PFSK-1 (cell line): ENCODE data around the gene TRIM63.

Source experiments
- FOXP2 ChIP-seq: optimal IDR thresholded peaks from 2 replicates; pipeline ENCODE3; 2011; ENCODE audit warnings: borderline replicate concordance, control low read depth, inconsistent platforms; ENCODE audit not compliant: insufficient read depth; ENCODE audit errors: extremely low read length, extremely low read depth
- POLR2AphosphoS5 ChIP-seq: IDR thresholded peaks from 2 replicates; pipeline ENCODE4 v1.6.1; 2012; ENCODE audit warnings: low read depth, mild to moderate bottlenecking, control low read depth, low read length, moderate library complexity
- REST ChIP-seq, 2 experiments: IDR thresholded peaks; 2 replicates each; pipeline versions ENCODE4 v1.6.1 to v1.8.0; 2011 to 2012; ENCODE audit warnings: low read depth in 2 of 2, low read length in 2 of 2, control low read depth in 1 of 2, inconsistent platforms in 1 of 2, mild to moderate bottlenecking in 1 of 2, moderate library complexity in 1 of 2; ENCODE audit not compliant: insufficient read depth in 1 of 2
- SIN3A ChIP-seq: IDR thresholded peaks from 2 replicates; pipeline ENCODE4 v1.6.1; 2012; ENCODE audit warnings: mild to moderate bottlenecking, low read length, moderate library complexity, borderline replicate concordance; ENCODE audit not compliant: insufficient read depth
- TAF1 ChIP-seq: IDR thresholded peaks from 2 replicates; pipeline ENCODE4 v1.6.1; 2012; ENCODE audit warnings: low read length, control low read depth, borderline replicate concordance; ENCODE audit not compliant: insufficient read depth

TRIM63 gene

DNA sequence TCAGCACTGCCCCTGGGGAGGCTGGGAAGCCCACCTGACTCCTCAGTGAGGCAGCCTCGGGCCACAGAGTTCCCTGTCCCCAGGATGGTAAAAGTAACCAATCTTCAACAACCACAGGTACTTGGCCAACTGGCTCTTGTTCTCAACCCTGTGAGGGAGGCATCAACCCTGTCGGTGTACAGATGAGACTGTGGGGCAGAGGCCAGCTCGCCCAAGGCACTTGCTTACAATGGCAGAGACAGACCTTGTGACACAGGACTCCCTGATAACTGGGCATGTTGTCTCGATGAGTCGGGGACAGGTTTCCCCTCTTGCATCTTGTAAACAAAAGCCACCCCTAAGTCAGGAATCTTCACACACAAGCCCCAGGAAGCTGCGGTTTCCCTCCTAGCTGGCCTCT, 29.5 kb downstream of the TRIM63 start:
- no peak for TF ChIP-seq POLR2AphosphoS5
- no peak for TF ChIP-seq TAF1
- TF ChIP-seq FOXP2: no peak
- no peak for TF ChIP-seq REST (IDR thresholded peaks at IDR 0.05; ENCODE audit: insufficient read depth in 1 of 2, low read depth in 2 of 2, low read length in 2 of 2)
- no peak for TF ChIP-seq SIN3A

GRCh38 chr1:26036756-26037281, 30.6 kb downstream of the TRIM63 start:
- TF ChIP-seq FOXP2 (no peak), TAF1 (no peak), REST (IDR thresholded peaks at IDR 0.05; ENCODE audit: insufficient read depth in 1 of 2, low read depth in 2 of 2, low read length in 2 of 2) (no peak), SIN3A (no peak), POLR2AphosphoS5 (no peak)

- TF ChIP-seq TAF1 (no peak), FOXP2 (peak; percentile 62)
Measured at GRCh38 chr1:26035959-26036755, 31.3 kb downstream of the TRIM63 start.

DNA sequence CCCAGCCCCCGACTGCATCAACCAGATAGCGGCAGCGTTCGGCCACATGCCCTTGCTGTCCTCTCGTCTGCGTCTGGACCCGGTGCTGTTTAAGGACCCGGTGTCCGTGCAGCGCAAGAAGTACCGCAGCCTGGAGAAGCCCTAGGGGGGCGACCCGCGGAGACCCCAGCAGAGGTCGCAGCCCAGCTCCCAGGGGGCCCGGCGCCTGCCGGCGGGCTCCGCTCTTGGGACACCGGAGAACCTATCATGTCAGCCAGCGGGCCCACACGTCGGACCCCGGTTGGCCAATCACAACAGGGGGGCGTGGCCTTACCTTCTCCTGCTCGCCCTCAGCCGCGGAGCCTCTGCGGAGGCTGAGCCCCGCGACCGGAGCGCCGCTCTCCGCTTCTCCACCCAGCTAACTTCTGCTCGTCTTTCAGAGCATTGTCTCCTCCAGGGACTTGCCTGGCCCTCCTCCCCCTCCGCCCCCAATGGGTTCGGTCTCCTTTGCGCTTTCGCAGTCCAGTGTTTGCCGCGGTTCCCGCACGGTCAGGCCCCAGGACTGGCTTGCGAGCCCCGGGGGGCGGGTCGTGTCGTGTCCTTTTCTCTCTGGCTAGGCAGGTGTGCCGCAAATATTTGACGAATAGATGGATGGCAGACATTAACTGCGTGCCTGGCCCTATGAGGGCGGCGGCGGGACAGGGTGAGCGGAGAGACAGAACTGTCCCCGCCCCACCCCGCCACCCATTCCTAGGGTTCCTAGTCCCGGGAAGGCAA, 32.0 kb downstream of the TRIM63 start:
- TF ChIP-seq FOXP2 (no peak), TAF1 (no peak), POLR2AphosphoS5 (no peak), SIN3A (no peak), REST (IDR thresholded peaks at IDR 0.05; ENCODE audit: insufficient read depth in 1 of 2, low read depth in 2 of 2, low read length in 2 of 2) (no peak)

- TF ChIP-seq POLR2AphosphoS5 (no peak), FOXP2 (no peak), SIN3A (no peak)
Measured at GRCh38 chr1:26034504-26035202, 32.8 kb downstream of the TRIM63 start.
